Measurements from ENCODE around the gene CAMK2A.
A peak's percentile ranks its signal among the peaks of the same experiment; 100 is the strongest.
"Not testable (repeated sequence)": the region's sequence is repeated elsewhere in the genome, so short reads cannot be mapped to it uniquely, and the experiment has no call there.

Gene CAMK2A

GRCh38 chr5:150235500-150235854 is 54.1 kb downstream of the CAMK2A start:
- DNase-seq (ENCODE audit: low read depth): no peak

- DNase-seq (ENCODE audit: low read depth): no peak
Observed at GRCh38 chr5:150234576-150235499, 54.7 kb downstream of the CAMK2A start.

- DNase-seq (ENCODE audit: low read depth): not testable (repeated sequence)
Observed at GRCh38 chr5:150233706-150234105, 55.9 kb downstream of the CAMK2A start.

GRCh38 chr5:150230842-150231241 is 58.7 kb downstream of the CAMK2A start:
- DNase-seq (ENCODE audit: low read depth): no peak

GRCh38 chr5:150229571-150229970 is 60.0 kb downstream of the CAMK2A start:
- DNase-seq (ENCODE audit: low read depth): no peak

- DNase-seq (ENCODE audit: low read depth): no peak
Observed at GRCh38 chr5:150227606-150228273, 61.8 kb downstream of the CAMK2A start.

GRCh38 chr5:150227036-150227435 is 62.5 kb downstream of the CAMK2A start:
- DNase-seq (ENCODE audit: low read depth): no peak

- DNase-seq (ENCODE audit: low read depth): no peak
Observed at GRCh38 chr5:150224483-150225027, 65.0 kb downstream of the CAMK2A start.

- DNase-seq (ENCODE audit: low read depth): no peak
Observed at GRCh38 chr5:150223474-150223873, 66.1 kb downstream of the CAMK2A start.

- DNase-seq (ENCODE audit: low read depth): no peak
Observed at GRCh38 chr5:150222906-150223305, 66.7 kb downstream of the CAMK2A start.

- DNase-seq (ENCODE audit: low read depth): no peak
Observed at GRCh38 chr5:150221471-150221870, 68.1 kb downstream of the CAMK2A start.

- no peak for DNase-seq (ENCODE audit: low read depth)
Observed at GRCh38 chr5:150219861-150220260, 69.7 kb downstream of the CAMK2A start.

GRCh38 chr5:150219142-150219541 is 70.4 kb downstream of the CAMK2A start:
- no peak for DNase-seq (ENCODE audit: low read depth)

- DNase-seq (ENCODE audit: low read depth): no peak
Observed at GRCh38 chr5:150218693-150219035, 70.9 kb downstream of the CAMK2A start.

- DNase-seq (ENCODE audit: low read depth): peak; percentile 72
Observed at GRCh38 chr5:150217873-150218692, 71.5 kb downstream of the CAMK2A start.

GRCh38 chr5:150217038-150217437 is 72.5 kb downstream of the CAMK2A start:
- no peak for DNase-seq (ENCODE audit: low read depth)

GRCh38 chr5:150215979-150216944 is 73.3 kb downstream of the CAMK2A start:
- DNase-seq (ENCODE audit: low read depth): no peak

GRCh38 chr5:150214289-150214688 is 75.3 kb downstream of the CAMK2A start:
- no peak for DNase-seq (ENCODE audit: low read depth)

- DNase-seq (ENCODE audit: low read depth): no peak
Observed at GRCh38 chr5:150213530-150213929, 76.0 kb downstream of the CAMK2A start.

- DNase-seq (ENCODE audit: low read depth): no peak
Observed at GRCh38 chr5:150211156-150212030, 78.2 kb downstream of the CAMK2A start.
